Measurements from ENCODE around the gene CIAO2A. TPM values are rescaled to one million over a fixed set of nuclear protein-coding genes. Genes with fewer than 3 reads are reported as not detected.

CIAO2A gene
- total RNA-seq, 1 donor from 2014 or later: 210 TPM

DNA sequence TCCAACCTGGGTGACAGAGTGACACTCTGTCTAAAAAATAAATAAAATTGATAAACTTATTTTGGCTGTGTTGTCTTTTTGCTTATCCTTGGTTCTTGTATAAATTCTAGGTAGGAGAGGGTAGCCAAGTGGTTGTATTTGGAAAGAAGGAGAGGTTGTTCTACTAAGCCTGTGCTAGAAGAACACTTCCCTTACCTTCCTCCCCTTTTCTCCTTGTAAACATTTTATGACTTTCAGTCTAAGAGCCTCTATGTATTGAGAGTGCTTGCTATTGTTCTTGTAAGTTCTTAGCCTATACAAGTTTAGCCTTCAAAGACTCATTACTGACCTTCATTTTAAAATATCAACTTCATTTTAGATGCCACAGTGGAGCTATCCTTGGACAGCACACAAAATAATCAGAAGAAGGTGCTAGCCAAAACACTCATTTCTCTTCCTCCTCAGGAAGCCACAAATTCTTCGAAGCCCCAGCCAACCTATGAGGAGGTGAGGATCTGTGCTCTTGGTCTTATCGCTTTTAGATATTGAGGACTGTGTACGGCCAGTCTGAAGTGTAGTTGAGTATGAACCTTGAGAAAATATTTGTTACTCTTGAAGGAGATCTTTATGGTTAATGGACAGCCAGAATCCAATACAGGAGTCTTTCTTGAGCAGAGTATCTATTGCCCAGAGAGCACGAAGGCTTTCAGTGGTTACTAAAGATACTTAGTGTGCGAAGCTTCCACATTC lies 24.3 kb upstream of the CIAO2A start:
- H3K79me2 ChIP-seq (ENCODE audit: low read depth): no peaks in the 10 kb centered on the region
- no peak overlapping the region for H3K9ac ChIP-seq

DNA sequence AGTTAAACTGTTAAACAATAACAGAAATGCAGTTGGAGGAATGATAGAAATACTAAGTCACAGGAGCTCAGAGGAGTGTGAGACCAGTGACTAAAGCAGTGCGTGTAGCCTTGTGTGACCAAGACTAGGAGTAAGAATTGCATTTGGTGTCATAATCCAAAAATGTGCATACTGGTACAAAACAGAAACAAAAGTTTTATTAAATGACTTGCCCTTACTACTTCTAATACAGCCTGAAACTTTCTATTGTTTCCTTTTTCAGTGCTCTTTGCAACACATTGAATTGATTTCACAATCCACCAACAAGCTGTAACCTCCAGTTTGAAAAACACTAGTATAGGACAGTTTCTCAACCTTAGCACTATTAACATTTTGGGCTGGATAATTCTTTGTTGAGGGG lies 19.3 kb upstream of the CIAO2A start:
- peaks cover 19% of the 10 kb centered on the region for H4K20me1 ChIP-seq (ENCODE audit: low read depth)
- no peaks in the 10 kb centered on the region for H3K36me3 ChIP-seq
- Mint-ChIP-seq H3K4me3 (no peak overlapping the region), H3K27ac (no peak overlapping the region), H3K36me3 (peaks cover 12% of the 10 kb centered on the region), H3K4me1 (peaks cover 4% of the 10 kb centered on the region), H3K27me3 (ENCODE audit: insufficient read depth, low read depth) (peaks cover 2% of the 10 kb centered on the region), H3K9me3 (no peaks in the 10 kb centered on the region)
- no peaks in the 10 kb centered on the region for H3F3A ChIP-seq (ENCODE audit: low read depth)
- H3K4me2 ChIP-seq: no peak overlapping the region
- TF ChIP-seq EZH2phosphoT487 (IDR thresholded peaks at IDR 0.05): no peak
- peaks cover 10% of the 10 kb centered on the region for H3K4me1 ChIP-seq
- no peak overlapping the region for H3K9ac ChIP-seq
- H3K9me3 ChIP-seq (ENCODE audit: low read depth): no peaks in the 10 kb centered on the region
- H3K27me3 ChIP-seq: no peaks in the 10 kb centered on the region
- H2AFZ ChIP-seq (replicated peaks): no peak overlapping the region
- peaks cover 40% of the 10 kb centered on the region for H3K79me2 ChIP-seq (ENCODE audit: low read depth)
- H3K4me3 ChIP-seq: no peak overlapping the region
- no peak overlapping the region for H3K27ac ChIP-seq
- DNase-seq (ENCODE audit: low spot score): no peak

More for the DNA sequence above, 24.3 kb upstream of the CIAO2A start:
- Histone ChIP-seq H2AFZ (replicated peaks) (no peak overlapping the region), H3K4me1 (no peaks in the 10 kb centered on the region), H3F3A (ENCODE audit: low read depth) (no peaks in the 10 kb centered on the region), H3K9me3 (ENCODE audit: low read depth) (no peaks in the 10 kb centered on the region), H4K20me1 (ENCODE audit: low read depth) (no peaks in the 10 kb centered on the region), H3K36me3 (no peaks in the 10 kb centered on the region), H3K27me3 (no peaks in the 10 kb centered on the region), H3K4me3 (no peak overlapping the region), H3K27ac (no peak overlapping the region), H3K4me2 (no peak overlapping the region)
- DNase-seq (ENCODE audit: low spot score): no peak
- Mint-ChIP-seq H3K4me1 (no peaks in the 10 kb centered on the region), H3K4me3 (no peak overlapping the region), H3K27me3 (ENCODE audit: insufficient read depth, low read depth) (peaks cover 2% of the 10 kb centered on the region), H3K36me3 (peaks cover 14% of the 10 kb centered on the region), H3K9me3 (no peaks in the 10 kb centered on the region), H3K27ac (no peak overlapping the region)
- TF ChIP-seq EZH2 (IDR thresholded peaks at IDR 0.05): no peak
- no peak for TF ChIP-seq EZH2phosphoT487 (IDR thresholded peaks at IDR 0.05)
- TF ChIP-seq, protein P1, sequence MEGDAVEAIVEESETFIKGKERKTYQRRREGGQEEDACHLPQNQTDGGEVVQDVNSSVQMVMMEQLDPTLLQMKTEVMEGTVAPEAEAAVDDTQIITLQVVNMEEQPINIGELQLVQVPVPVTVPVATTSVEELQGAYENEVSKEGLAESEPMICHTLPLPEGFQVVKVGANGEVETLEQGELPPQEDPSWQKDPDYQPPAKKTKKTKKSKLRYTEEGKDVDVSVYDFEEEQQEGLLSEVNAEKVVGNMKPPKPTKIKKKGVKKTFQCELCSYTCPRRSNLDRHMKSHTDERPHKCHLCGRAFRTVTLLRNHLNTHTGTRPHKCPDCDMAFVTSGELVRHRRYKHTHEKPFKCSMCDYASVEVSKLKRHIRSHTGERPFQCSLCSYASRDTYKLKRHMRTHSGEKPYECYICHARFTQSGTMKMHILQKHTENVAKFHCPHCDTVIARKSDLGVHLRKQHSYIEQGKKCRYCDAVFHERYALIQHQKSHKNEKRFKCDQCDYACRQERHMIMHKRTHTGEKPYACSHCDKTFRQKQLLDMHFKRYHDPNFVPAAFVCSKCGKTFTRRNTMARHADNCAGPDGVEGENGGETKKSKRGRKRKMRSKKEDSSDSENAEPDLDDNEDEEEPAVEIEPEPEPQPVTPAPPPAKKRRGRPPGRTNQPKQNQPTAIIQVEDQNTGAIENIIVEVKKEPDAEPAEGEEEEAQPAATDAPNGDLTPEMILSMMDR (IDR thresholded peaks at IDR 0.05): no peak

DNA sequence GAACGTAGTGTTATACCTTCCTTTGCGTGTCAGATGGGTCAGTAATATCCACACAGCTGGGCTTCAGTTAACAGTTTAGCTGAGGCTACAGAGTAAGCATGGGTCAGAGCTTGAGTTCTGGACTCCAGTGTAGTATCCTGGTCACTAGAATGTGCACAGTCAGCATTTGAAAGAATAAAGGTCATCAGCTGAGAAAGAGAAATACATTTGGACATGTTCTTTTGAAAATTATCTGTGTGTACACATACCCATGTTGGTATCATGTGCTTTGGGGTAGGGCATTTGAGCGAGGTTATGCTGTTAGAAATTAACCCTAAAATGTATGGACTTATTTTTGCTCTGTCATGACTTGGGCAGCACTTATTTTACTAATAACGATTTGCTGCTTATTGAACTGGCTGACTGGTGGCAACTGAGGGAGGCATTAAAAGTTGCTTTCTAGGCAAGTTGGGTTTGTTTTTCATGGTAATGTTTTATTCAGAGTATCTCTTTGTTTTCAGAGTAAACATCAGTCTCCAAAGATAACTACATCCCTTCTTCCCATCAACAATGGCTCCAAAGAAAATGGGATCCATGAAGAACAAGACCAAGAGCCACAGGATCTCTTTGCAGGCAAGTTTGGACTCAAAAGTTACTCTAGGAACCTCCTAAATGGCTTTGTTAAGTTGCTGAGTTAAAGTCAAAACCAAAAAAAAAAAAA lies 18.6 kb upstream of the CIAO2A start:
- H3K27me3 ChIP-seq: no peaks in the 10 kb centered on the region
- H3K4me1 Mint-ChIP-seq: peaks cover 4% of the 10 kb centered on the region
- no peak overlapping the region for H2AFZ ChIP-seq (replicated peaks)
- H3F3A ChIP-seq (ENCODE audit: low read depth): no peaks in the 10 kb centered on the region
- H3K9me3 ChIP-seq (ENCODE audit: low read depth): no peaks in the 10 kb centered on the region
- H3K79me2 ChIP-seq (ENCODE audit: low read depth): peaks cover 47% of the 10 kb centered on the region
- TF ChIP-seq EZH2phosphoT487 (IDR thresholded peaks at IDR 0.05): no peak
- no peak for TF ChIP-seq EZH2 (IDR thresholded peaks at IDR 0.05)
- TF ChIP-seq, protein P1 (IDR thresholded peaks at IDR 0.05): no peak
- H3K27ac Mint-ChIP-seq: no peak overlapping the region
- peaks cover 21% of the 10 kb centered on the region for H4K20me1 ChIP-seq (ENCODE audit: low read depth)
- no peaks in the 10 kb centered on the region for H3K9me3 Mint-ChIP-seq
- no peak overlapping the region for H3K27ac ChIP-seq
- H3K4me3 ChIP-seq: no peak overlapping the region
- peaks cover 10% of the 10 kb centered on the region for H3K4me1 ChIP-seq
- no peak overlapping the region for H3K4me3 Mint-ChIP-seq
- peaks cover 2% of the 10 kb centered on the region for H3K27me3 Mint-ChIP-seq (ENCODE audit: insufficient read depth, low read depth)
- DNase-seq (ENCODE audit: low spot score): no peak
- peaks cover 12% of the 10 kb centered on the region for H3K36me3 Mint-ChIP-seq
- H3K36me3 ChIP-seq: no peaks in the 10 kb centered on the region
- no peak overlapping the region for H3K9ac ChIP-seq
- no peak overlapping the region for H3K4me2 ChIP-seq

DNA sequence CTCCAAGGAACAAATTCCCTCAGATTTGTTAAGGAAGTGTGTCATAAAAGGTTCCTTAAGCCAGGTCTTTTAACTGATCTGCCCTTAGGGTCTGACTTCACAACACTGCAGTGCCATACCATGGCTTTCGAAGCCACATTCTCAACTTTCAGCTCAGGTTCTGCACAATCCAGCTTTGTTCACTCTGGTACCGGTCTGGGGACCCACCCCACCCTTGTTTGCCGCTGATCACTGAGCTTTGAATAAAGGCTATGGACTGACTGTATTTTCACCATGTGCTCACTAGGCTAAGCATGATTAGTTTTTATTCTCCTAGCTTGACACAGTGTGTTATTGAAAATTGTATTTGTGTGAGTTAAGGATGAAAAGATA lies 18.0 kb upstream of the CIAO2A start:
- Histone ChIP-seq H3K9me3 (ENCODE audit: low read depth) (no peaks in the 10 kb centered on the region), H2AFZ (replicated peaks) (no peak overlapping the region), H3F3A (ENCODE audit: low read depth) (no peaks in the 10 kb centered on the region), H3K79me2 (ENCODE audit: low read depth) (peaks cover 52% of the 10 kb centered on the region), H4K20me1 (ENCODE audit: low read depth) (peaks cover 25% of the 10 kb centered on the region), H3K36me3 (no peaks in the 10 kb centered on the region), H3K4me1 (peaks cover 10% of the 10 kb centered on the region), H3K4me3 (no peak overlapping the region), H3K9ac (peak overlapping the region; percentile 25), H3K27me3 (no peaks in the 10 kb centered on the region), H3K4me2 (no peak overlapping the region), H3K27ac (no peak overlapping the region)
- Mint-ChIP-seq H3K4me3 (no peak overlapping the region), H3K27ac (no peak overlapping the region), H3K27me3 (ENCODE audit: insufficient read depth, low read depth) (peaks cover 2% of the 10 kb centered on the region), H3K4me1 (peaks cover 4% of the 10 kb centered on the region), H3K9me3 (no peaks in the 10 kb centered on the region), H3K36me3 (peaks cover 12% of the 10 kb centered on the region)
- TF ChIP-seq, protein P1 (IDR thresholded peaks at IDR 0.05): no peak
- TF ChIP-seq EZH2 (IDR thresholded peaks at IDR 0.05) (no peak), EZH2phosphoT487 (IDR thresholded peaks at IDR 0.05) (no peak)
- no peak for DNase-seq (ENCODE audit: low spot score)
